Measurements from ENCODE around the gene ANAPC1.
"Not testable (repeated sequence)": the region's sequence is repeated elsewhere in the genome, so short reads cannot be mapped to it uniquely, and the experiment has no call there.

DNA sequence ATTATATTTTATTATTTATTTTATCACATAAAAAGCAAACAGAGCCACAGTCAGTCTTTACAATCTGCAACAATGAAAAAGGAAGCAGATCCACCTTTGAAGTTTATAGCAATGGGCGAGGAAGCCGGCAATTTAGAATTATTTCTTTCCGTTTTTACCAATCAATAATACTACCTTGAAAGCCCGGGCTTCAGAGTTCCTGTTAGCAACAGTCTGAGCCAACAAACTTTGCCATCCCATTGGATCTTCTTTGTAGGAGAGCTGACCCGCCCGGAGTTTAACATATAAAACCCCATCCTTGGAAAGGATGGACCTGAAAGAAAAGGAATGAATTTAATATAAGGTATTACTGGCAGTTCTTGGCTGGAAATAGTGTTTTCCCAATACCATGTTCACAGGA is 101.8 kb downstream of the ANAPC1 start:
- TF ChIP-seq, protein P1, sequence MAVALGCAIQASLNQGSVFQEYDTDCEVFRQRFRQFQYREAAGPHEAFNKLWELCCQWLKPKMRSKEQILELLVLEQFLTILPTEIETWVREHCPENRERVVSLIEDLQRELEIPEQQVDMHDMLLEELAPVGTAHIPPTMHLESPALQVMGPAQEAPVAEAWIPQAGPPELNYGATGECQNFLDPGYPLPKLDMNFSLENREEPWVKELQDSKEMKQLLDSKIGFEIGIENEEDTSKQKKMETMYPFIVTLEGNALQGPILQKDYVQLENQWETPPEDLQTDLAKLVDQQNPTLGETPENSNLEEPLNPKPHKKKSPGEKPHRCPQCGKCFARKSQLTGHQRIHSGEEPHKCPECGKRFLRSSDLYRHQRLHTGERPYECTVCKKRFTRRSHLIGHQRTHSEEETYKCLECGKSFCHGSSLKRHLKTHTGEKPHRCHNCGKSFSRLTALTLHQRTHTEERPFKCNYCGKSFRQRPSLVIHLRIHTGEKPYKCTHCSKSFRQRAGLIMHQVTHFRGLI (tag by site-specific recombination; IDR thresholded peaks at IDR 0.05) = not testable (repeated sequence)
- not testable (repeated sequence) for TF ChIP-seq ZNF664 (tag by site-specific recombination; IDR thresholded peaks at IDR 0.05); ZNF24 (tag by site-specific recombination; IDR thresholded peaks at IDR 0.05); ZNF701 (tag by site-specific recombination; IDR thresholded peaks at IDR 0.05); ZNF76 (tag by site-specific recombination; IDR thresholded peaks at IDR 0.05; ENCODE audit: borderline replicate concordance, low read depth); MYNN (tag by site-specific recombination; IDR thresholded peaks at IDR 0.05; ENCODE audit: borderline replicate concordance)
- TF ChIP-seq, protein P2, sequence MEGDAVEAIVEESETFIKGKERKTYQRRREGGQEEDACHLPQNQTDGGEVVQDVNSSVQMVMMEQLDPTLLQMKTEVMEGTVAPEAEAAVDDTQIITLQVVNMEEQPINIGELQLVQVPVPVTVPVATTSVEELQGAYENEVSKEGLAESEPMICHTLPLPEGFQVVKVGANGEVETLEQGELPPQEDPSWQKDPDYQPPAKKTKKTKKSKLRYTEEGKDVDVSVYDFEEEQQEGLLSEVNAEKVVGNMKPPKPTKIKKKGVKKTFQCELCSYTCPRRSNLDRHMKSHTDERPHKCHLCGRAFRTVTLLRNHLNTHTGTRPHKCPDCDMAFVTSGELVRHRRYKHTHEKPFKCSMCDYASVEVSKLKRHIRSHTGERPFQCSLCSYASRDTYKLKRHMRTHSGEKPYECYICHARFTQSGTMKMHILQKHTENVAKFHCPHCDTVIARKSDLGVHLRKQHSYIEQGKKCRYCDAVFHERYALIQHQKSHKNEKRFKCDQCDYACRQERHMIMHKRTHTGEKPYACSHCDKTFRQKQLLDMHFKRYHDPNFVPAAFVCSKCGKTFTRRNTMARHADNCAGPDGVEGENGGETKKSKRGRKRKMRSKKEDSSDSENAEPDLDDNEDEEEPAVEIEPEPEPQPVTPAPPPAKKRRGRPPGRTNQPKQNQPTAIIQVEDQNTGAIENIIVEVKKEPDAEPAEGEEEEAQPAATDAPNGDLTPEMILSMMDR (tag by site-specific recombination; IDR thresholded peaks at IDR 0.05) = not testable (repeated sequence)
- TF ChIP-seq, protein P3, sequence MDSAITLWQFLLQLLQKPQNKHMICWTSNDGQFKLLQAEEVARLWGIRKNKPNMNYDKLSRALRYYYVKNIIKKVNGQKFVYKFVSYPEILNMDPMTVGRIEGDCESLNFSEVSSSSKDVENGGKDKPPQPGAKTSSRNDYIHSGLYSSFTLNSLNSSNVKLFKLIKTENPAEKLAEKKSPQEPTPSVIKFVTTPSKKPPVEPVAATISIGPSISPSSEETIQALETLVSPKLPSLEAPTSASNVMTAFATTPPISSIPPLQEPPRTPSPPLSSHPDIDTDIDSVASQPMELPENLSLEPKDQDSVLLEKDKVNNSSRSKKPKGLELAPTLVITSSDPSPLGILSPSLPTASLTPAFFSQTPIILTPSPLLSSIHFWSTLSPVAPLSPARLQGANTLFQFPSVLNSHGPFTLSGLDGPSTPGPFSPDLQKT (IDR thresholded peaks at IDR 0.05; ENCODE audit: borderline replicate concordance, low read depth, low read length) = not testable (repeated sequence)
- TF ChIP-seq, protein P4, sequence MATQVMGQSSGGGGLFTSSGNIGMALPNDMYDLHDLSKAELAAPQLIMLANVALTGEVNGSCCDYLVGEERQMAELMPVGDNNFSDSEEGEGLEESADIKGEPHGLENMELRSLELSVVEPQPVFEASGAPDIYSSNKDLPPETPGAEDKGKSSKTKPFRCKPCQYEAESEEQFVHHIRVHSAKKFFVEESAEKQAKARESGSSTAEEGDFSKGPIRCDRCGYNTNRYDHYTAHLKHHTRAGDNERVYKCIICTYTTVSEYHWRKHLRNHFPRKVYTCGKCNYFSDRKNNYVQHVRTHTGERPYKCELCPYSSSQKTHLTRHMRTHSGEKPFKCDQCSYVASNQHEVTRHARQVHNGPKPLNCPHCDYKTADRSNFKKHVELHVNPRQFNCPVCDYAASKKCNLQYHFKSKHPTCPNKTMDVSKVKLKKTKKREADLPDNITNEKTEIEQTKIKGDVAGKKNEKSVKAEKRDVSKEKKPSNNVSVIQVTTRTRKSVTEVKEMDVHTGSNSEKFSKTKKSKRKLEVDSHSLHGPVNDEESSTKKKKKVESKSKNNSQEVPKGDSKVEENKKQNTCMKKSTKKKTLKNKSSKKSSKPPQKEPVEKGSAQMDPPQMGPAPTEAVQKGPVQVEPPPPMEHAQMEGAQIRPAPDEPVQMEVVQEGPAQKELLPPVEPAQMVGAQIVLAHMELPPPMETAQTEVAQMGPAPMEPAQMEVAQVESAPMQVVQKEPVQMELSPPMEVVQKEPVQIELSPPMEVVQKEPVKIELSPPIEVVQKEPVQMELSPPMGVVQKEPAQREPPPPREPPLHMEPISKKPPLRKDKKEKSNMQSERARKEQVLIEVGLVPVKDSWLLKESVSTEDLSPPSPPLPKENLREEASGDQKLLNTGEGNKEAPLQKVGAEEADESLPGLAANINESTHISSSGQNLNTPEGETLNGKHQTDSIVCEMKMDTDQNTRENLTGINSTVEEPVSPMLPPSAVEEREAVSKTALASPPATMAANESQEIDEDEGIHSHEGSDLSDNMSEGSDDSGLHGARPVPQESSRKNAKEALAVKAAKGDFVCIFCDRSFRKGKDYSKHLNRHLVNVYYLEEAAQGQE (tag by site-specific recombination; IDR thresholded peaks at IDR 0.05) = not testable (repeated sequence)

All from HEK293 (cell line).